Measurements from ENCODE around the gene CD300LF.
A peak's percentile ranks its signal among the peaks of the same experiment; 100 is the strongest.

Gene CD300LF

GRCh38 chr17:74691151-74691550 is 21.6 kb downstream of the CD300LF start:
- no peak for DNase-seq (ENCODE audit: low read depth in 2 of 2, low spot score in 1 of 2)

- no peak for DNase-seq (ENCODE audit: low read depth in 2 of 2, low spot score in 1 of 2)
These were observed 22.3 kb downstream of the CD300LF start for GRCh38 chr17:74690409-74690825.

GRCh38 chr17:74687886-74688285 is 24.8 kb downstream of the CD300LF start:
- DNase-seq (ENCODE audit: low read depth in 2 of 2, low spot score in 1 of 2) = no peak

- no peak for DNase-seq (ENCODE audit: low read depth in 2 of 2, low spot score in 1 of 2)
These were observed 26.0 kb downstream of the CD300LF start for GRCh38 chr17:74686761-74687160.

GRCh38 chr17:74682471-74683190 is 30.1 kb downstream of the CD300LF start:
- DNase-seq (ENCODE audit: low read depth in 2 of 2, low spot score in 1 of 2) = no peak

- no peak for DNase-seq (ENCODE audit: low read depth in 2 of 2, low spot score in 1 of 2)
These were observed 30.7 kb downstream of the CD300LF start for GRCh38 chr17:74682028-74682427.

- no peak for DNase-seq (ENCODE audit: low read depth in 2 of 2, low spot score in 1 of 2)
These were observed 31.8 kb downstream of the CD300LF start for GRCh38 chr17:74680941-74681340.

GRCh38 chr17:74680213-74680612 is 32.5 kb downstream of the CD300LF start:
- DNase-seq (ENCODE audit: low read depth in 2 of 2, low spot score in 1 of 2) = no peak

- DNase-seq (ENCODE audit: low read depth in 2 of 2, low spot score in 1 of 2) = no peak
These were observed 33.3 kb downstream of the CD300LF start for GRCh38 chr17:74679374-74679773.

- DNase-seq (ENCODE audit: low read depth in 2 of 2, low spot score in 1 of 2) = no peak
These were observed 34.2 kb downstream of the CD300LF start for GRCh38 chr17:74678541-74678940.

GRCh38 chr17:74677558-74678466 is 34.9 kb downstream of the CD300LF start:
- no peak for DNase-seq (ENCODE audit: low read depth in 2 of 2, low spot score in 1 of 2)

- DNase-seq (ENCODE audit: low read depth in 2 of 2, low spot score in 1 of 2) = peak; percentile 29 to 48
These were observed 41.5 kb downstream of the CD300LF start for GRCh38 chr17:74671031-74671771.

GRCh38 chr17:74670329-74670728 is 42.4 kb downstream of the CD300LF start:
- no peak for DNase-seq (ENCODE audit: low read depth in 2 of 2, low spot score in 1 of 2)

- DNase-seq (ENCODE audit: low read depth in 2 of 2, low spot score in 1 of 2) = no peak
These were observed 49.2 kb downstream of the CD300LF start for GRCh38 chr17:74663561-74663960.

- no peak for DNase-seq (ENCODE audit: low read depth in 2 of 2, low spot score in 1 of 2)
These were observed 52.8 kb downstream of the CD300LF start for GRCh38 chr17:74659889-74660288.

GRCh38 chr17:74658620-74659019 is 54.1 kb downstream of the CD300LF start:
- DNase-seq (ENCODE audit: low read depth in 2 of 2, low spot score in 1 of 2) = no peak

- DNase-seq (ENCODE audit: low read depth in 2 of 2, low spot score in 1 of 2) = no peak
These were observed 58.0 kb downstream of the CD300LF start for GRCh38 chr17:74654742-74655141.

GRCh38 chr17:74652020-74652419 is 60.7 kb downstream of the CD300LF start:
- DNase-seq (ENCODE audit: low read depth in 2 of 2, low spot score in 1 of 2) = no peak

- DNase-seq (ENCODE audit: low read depth in 2 of 2, low spot score in 1 of 2) = no peak
These were observed 62.8 kb downstream of the CD300LF start for GRCh38 chr17:74649909-74650308.

GRCh38 chr17:74647871-74648672 is 64.7 kb downstream of the CD300LF start:
- no peak for DNase-seq (ENCODE audit: low read depth in 2 of 2, low spot score in 1 of 2)

GRCh38 chr17:74646231-74646630 is 66.5 kb downstream of the CD300LF start:
- DNase-seq (ENCODE audit: low read depth in 2 of 2, low spot score in 1 of 2) = no peak
